Measurements from ENCODE around the gene HPGD. TPM values are rescaled to one million over a fixed set of nuclear protein-coding genes. Genes with fewer than 3 reads are reported as not detected.

The HPGD gene
- polyA plus RNA-seq, 1 donor (not counting 4 experiments of a cell fraction or from before 2014, with no cell fraction given), result 0.75 TPM

DNA sequence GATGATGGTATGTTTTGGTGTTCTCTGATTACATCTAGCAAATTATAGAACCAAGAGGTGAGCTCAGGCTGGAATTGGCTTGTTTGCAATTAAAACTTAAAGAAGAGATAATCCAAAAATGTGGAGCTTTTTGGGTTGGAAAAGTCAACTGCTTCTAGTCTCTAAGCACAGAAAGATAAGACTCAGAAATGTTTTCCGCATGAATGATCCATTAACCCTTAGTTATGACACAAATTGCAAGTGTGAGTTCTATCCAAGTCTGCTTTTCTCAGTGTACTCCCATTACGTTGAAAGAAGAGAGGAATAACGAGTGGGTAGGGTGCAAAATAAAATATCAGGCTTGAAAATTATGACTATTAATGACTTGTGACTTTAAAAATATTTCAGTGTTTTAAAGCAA is 38.5 kb downstream of the HPGD start:
- H3K4me1 ChIP-seq (ENCODE audit: control insufficient read depth, extremely low read depth, insufficient read depth, low read length), result no peaks in the 10 kb centered on the region
- no peaks in the 10 kb centered on the region for H3K36me3 ChIP-seq (ENCODE audit: control insufficient read depth in 2 of 2, extremely low read depth in 1 of 2, insufficient read depth in 2 of 2, low read length in 2 of 2)
- no peak for DNase-seq (ENCODE audit: low read depth, low spot score)
- no peaks in the 10 kb centered on the region for H3K9me1 ChIP-seq (ENCODE audit: control insufficient read depth, extremely low read depth, insufficient read depth, low read length)
- H3K27ac ChIP-seq (ENCODE audit: control insufficient read depth, insufficient read depth, low read length), result no peak overlapping the region
- no peak for TF ChIP-seq EZH2 (IDR thresholded peaks at IDR 0.05; ENCODE audit: low read length)
- TF ChIP-seq, protein P1, sequence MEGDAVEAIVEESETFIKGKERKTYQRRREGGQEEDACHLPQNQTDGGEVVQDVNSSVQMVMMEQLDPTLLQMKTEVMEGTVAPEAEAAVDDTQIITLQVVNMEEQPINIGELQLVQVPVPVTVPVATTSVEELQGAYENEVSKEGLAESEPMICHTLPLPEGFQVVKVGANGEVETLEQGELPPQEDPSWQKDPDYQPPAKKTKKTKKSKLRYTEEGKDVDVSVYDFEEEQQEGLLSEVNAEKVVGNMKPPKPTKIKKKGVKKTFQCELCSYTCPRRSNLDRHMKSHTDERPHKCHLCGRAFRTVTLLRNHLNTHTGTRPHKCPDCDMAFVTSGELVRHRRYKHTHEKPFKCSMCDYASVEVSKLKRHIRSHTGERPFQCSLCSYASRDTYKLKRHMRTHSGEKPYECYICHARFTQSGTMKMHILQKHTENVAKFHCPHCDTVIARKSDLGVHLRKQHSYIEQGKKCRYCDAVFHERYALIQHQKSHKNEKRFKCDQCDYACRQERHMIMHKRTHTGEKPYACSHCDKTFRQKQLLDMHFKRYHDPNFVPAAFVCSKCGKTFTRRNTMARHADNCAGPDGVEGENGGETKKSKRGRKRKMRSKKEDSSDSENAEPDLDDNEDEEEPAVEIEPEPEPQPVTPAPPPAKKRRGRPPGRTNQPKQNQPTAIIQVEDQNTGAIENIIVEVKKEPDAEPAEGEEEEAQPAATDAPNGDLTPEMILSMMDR (optimal IDR thresholded peaks at IDR 0.05 in 1 of 3, IDR thresholded peaks at IDR 0.05 in 1 of 3, conservative IDR thresholded peaks at IDR 0.05 in 1 of 3; ENCODE audit: extremely low read depth in 1 of 3, insufficient read depth in 2 of 3, low read length in 3 of 3), result no peak
- no peak overlapping the region for H3K9ac ChIP-seq (ENCODE audit: control insufficient read depth, extremely low read depth, insufficient read depth, low read length)
- H3K79me2 ChIP-seq (ENCODE audit: control insufficient read depth, insufficient read depth, low read length), result no peaks in the 10 kb centered on the region
- no peak overlapping the region for H2AFZ ChIP-seq (ENCODE audit: control insufficient read depth, low read length)
- no peak for FAIRE-seq
- no peak overlapping the region for H3K4me3 ChIP-seq (ENCODE audit: control insufficient read depth in 2 of 3, extremely low read depth in 1 of 3, insufficient read depth in 2 of 3, low read depth in 1 of 3, low read length in 3 of 3)
- no peak overlapping the region for H3K4me2 ChIP-seq (ENCODE audit: control insufficient read depth, extremely low read depth, insufficient read depth, low read depth, low read length)
- no peaks in the 10 kb centered on the region for H3K9me3 ChIP-seq (ENCODE audit: control insufficient read depth, low read depth, low read length)
- dilution Hi-C loops (cut with MboI; ENCODE audit: extremely low pct_ligation_motif_present, low sequenced_read_pairs), result no loop called here
- H4K20me1 ChIP-seq (ENCODE audit: control insufficient read depth, extremely low read depth, insufficient read depth, low read length), result no peaks in the 10 kb centered on the region
- H3K27me3 ChIP-seq (ENCODE audit: control insufficient read depth, extremely low read depth, insufficient read depth, low read length), result no peaks in the 10 kb centered on the region

DNA sequence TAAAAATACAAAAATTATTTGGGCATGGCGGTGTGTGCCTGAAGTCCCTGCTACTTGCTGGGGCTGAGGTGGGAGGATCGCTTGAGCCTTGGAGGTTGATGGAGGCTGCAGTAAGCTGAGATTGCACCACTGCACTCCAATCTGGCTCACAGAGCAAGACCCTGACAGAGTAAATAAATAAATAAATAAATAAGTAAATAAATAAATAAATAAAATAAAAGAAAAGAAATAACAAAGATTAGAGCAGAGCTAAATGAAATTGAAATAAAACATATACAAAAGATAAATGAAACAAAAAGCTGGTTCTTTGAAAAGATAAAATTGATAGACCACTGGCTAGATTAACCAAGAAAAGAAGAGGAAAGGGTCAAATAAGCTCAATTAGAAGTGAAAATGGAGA is 43.1 kb downstream of the HPGD start:
- FAIRE-seq, result no peak
- Histone ChIP-seq H3K4me2 (ENCODE audit: control insufficient read depth, extremely low read depth, insufficient read depth, low read depth, low read length) (no peak overlapping the region), H3K27me3 (ENCODE audit: control insufficient read depth, extremely low read depth, insufficient read depth, low read length) (no peaks in the 10 kb centered on the region)

More for the DNA sequence above, 43.1 kb downstream of the HPGD start:
- no peaks in the 10 kb centered on the region for H3K79me2 ChIP-seq (ENCODE audit: control insufficient read depth, insufficient read depth, low read length)
- no peak overlapping the region for H2AFZ ChIP-seq (ENCODE audit: control insufficient read depth, low read length)
- no peaks in the 10 kb centered on the region for H3K9me1 ChIP-seq (ENCODE audit: control insufficient read depth, extremely low read depth, insufficient read depth, low read length)
- dilution Hi-C loops (cut with MboI; ENCODE audit: extremely low pct_ligation_motif_present, low sequenced_read_pairs), result no loop called here
- H3K9ac ChIP-seq (ENCODE audit: control insufficient read depth, extremely low read depth, insufficient read depth, low read length), result no peak overlapping the region
- TF ChIP-seq EZH2 (IDR thresholded peaks at IDR 0.05; ENCODE audit: low read length), result no peak
- TF ChIP-seq, protein P1 (optimal IDR thresholded peaks at IDR 0.05 in 1 of 3, IDR thresholded peaks at IDR 0.05 in 1 of 3, conservative IDR thresholded peaks at IDR 0.05 in 1 of 3; ENCODE audit: extremely low read depth in 1 of 3, insufficient read depth in 2 of 3, low read length in 3 of 3), result no peak
- no peak for DNase-seq (ENCODE audit: low read depth, low spot score)
- H3K9me3 ChIP-seq (ENCODE audit: control insufficient read depth, low read depth, low read length), result no peaks in the 10 kb centered on the region
- H3K27ac ChIP-seq (ENCODE audit: control insufficient read depth, insufficient read depth, low read length), result no peak overlapping the region
- no peaks in the 10 kb centered on the region for H3K36me3 ChIP-seq (ENCODE audit: control insufficient read depth in 2 of 2, extremely low read depth in 1 of 2, insufficient read depth in 2 of 2, low read length in 2 of 2)
- H3K4me3 ChIP-seq (ENCODE audit: control insufficient read depth in 2 of 3, extremely low read depth in 1 of 3, insufficient read depth in 2 of 3, low read depth in 1 of 3, low read length in 3 of 3), result no peak overlapping the region
- H3K4me1 ChIP-seq (ENCODE audit: control insufficient read depth, extremely low read depth, insufficient read depth, low read length), result no peaks in the 10 kb centered on the region
- H4K20me1 ChIP-seq (ENCODE audit: control insufficient read depth, extremely low read depth, insufficient read depth, low read length), result no peaks in the 10 kb centered on the region

Data from keratinocyte (primary cell).